Measurements from ENCODE around the gene DAPK2. TPM values are rescaled to one million over a fixed set of nuclear protein-coding genes. Genes with fewer than 3 reads are reported as not detected.

DAPK2 gene
- total and polyA plus RNA-seq, 2 of the 13 experiments (the other 11 are each of a cell fraction or from before 2014, with no cell fraction given) = 0.33 to 0.63 TPM

- TF ChIP-seq ZNF512B (CRISPR knock-in tag; IDR thresholded peaks at IDR 0.05; ENCODE audit: borderline replicate concordance) = no peak
- peak; percentile 59 for TF ChIP-seq PITX1 (CRISPR knock-in tag; IDR thresholded peaks at IDR 0.05)
- no peak for TF ChIP-seq ZNF263 (CRISPR knock-in tag; IDR thresholded peaks at IDR 0.05)
- no peak for TF ChIP-seq STAG1 (CRISPR knock-in tag; IDR thresholded peaks at IDR 0.05)
- TF ChIP-seq ZNF563 (CRISPR knock-in tag; IDR thresholded peaks at IDR 0.05) = no peak
- TF ChIP-seq ZNF33A (CRISPR knock-in tag; IDR thresholded peaks at IDR 0.05; ENCODE audit: borderline replicate concordance) = no peak
- no peak; the same call in 1 of the 2 replicates for TF ChIP-seq THAP8 (CRISPR knock-in tag; IDR thresholded peaks at IDR 0.05; ENCODE audit: borderline replicate concordance)
- no peak for TF ChIP-seq ZNF30 (CRISPR knock-in tag; IDR thresholded peaks at IDR 0.05)
- TF ChIP-seq ARNT2 (CRISPR knock-in tag; IDR thresholded peaks at IDR 0.05; ENCODE audit: low read depth) = no peak
- TF ChIP-seq RXRB (CRISPR knock-in tag; IDR thresholded peaks at IDR 0.05; ENCODE audit: borderline replicate concordance) = no peak
- no peak for TF ChIP-seq PAF1 (CRISPR knock-in tag; IDR thresholded peaks at IDR 0.05)
- TF ChIP-seq ATRX (CRISPR knock-in tag; IDR thresholded peaks at IDR 0.05; ENCODE audit: borderline replicate concordance) = no peak
- no peak for TF ChIP-seq ZNF704 (CRISPR knock-in tag; IDR thresholded peaks at IDR 0.05; ENCODE audit: borderline replicate concordance)
- no peak for TF ChIP-seq ZC3H4 (CRISPR knock-in tag; IDR thresholded peaks at IDR 0.05; ENCODE audit: borderline replicate concordance)
- TF ChIP-seq ZSCAN29 (CRISPR knock-in tag; conservative IDR thresholded peaks at IDR 0.05) = 0 out of 2 replicates have a peak, but pooled peaks have one; percentile 13
- no peak for TF ChIP-seq NRL (CRISPR knock-in tag; IDR thresholded peaks at IDR 0.05; ENCODE audit: borderline replicate concordance)
- peak; percentile 51; the same call in 1 of the 2 replicates for TF ChIP-seq ZNF503 (CRISPR knock-in tag; IDR thresholded peaks at IDR 0.05)
- TF ChIP-seq ZNF337 (CRISPR knock-in tag; IDR thresholded peaks at IDR 0.05; ENCODE audit: borderline replicate concordance, low read depth) = no peak
- TF ChIP-seq, protein P1, sequence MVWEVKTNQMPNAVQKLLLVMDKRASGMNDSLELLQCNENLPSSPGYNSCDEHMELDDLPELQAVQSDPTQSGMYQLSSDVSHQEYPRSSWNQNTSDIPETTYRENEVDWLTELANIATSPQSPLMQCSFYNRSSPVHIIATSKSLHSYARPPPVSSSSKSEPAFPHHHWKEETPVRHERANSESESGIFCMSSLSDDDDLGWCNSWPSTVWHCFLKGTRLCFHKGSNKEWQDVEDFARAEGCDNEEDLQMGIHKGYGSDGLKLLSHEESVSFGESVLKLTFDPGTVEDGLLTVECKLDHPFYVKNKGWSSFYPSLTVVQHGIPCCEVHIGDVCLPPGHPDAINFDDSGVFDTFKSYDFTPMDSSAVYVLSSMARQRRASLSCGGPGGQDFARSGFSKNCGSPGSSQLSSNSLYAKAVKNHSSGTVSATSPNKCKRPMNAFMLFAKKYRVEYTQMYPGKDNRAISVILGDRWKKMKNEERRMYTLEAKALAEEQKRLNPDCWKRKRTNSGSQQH (CRISPR knock-in tag; IDR thresholded peaks at IDR 0.05; ENCODE audit: low read depth) = peak; percentile 43; the same call in 1 of the 2 replicates
- no peak for TF ChIP-seq ATAD3A (CRISPR knock-in tag; IDR thresholded peaks at IDR 0.05)
- TF ChIP-seq ZNF224 (CRISPR knock-in tag; IDR thresholded peaks at IDR 0.05) = peak; percentile 28; the same call in 1 of the 2 replicates
- peak; percentile 30 for TF ChIP-seq ISL2 (CRISPR knock-in tag; IDR thresholded peaks at IDR 0.05)
These were observed 47.5 kb upstream of the DAPK2 start, which contains the start of gene CIAO2A (continued) for GRCh38 chr15:64093627-64094417.

Data from HepG2 (cell line).